Measurements from ENCODE around the gene FLRT1.

Gene FLRT1

GRCh38 chr11:64067230-64067993, 31.7 kb downstream of the FLRT1 start:
- H3K4me1 ChIP-seq = peaks cover 5% of the 10 kb centered on the region
- H3K36me3 ChIP-seq = no peaks in the 10 kb centered on the region
- no peaks in the 10 kb centered on the region for H3K27me3 ChIP-seq
- H3K4me3 ChIP-seq (ENCODE audit: low read depth, low read length) = peak overlapping the region; percentile 23
- DNase-seq = no peak
- no peaks in the 10 kb centered on the region for H3K9me3 ChIP-seq
- no peak for TF ChIP-seq CTCF (IDR thresholded peaks at IDR 0.05; ENCODE audit: low read depth, low read length)

GRCh38 chr11:64068705-64069400, 33.1 kb downstream of the FLRT1 start:
- Histone ChIP-seq H3K9me3 (no peaks in the 10 kb centered on the region), H3K4me1 (peaks cover 10% of the 10 kb centered on the region), H3K36me3 (no peaks in the 10 kb centered on the region), H3K27me3 (no peaks in the 10 kb centered on the region), H3K4me3 (ENCODE audit: low read depth, low read length) (no peak overlapping the region)
- no peak for DNase-seq
- no peak for TF ChIP-seq CTCF (IDR thresholded peaks at IDR 0.05; ENCODE audit: low read depth, low read length)

- no peaks in the 10 kb centered on the region for H3K27me3 ChIP-seq
- H3K4me1 ChIP-seq = peaks cover 10% of the 10 kb centered on the region
- no peaks in the 10 kb centered on the region for H3K36me3 ChIP-seq
- H3K4me3 ChIP-seq (ENCODE audit: low read depth, low read length) = no peak overlapping the region
- no peak for TF ChIP-seq CTCF (IDR thresholded peaks at IDR 0.05; ENCODE audit: low read depth, low read length)
- H3K9me3 ChIP-seq = no peaks in the 10 kb centered on the region
- DNase-seq = no peak
Observed at GRCh38 chr11:64069401-64070313, 33.9 kb downstream of the FLRT1 start.

GRCh38 chr11:64070314-64070681, 34.6 kb downstream of the FLRT1 start:
- Histone ChIP-seq H3K4me1 (peaks cover 10% of the 10 kb centered on the region), H3K36me3 (no peaks in the 10 kb centered on the region), H3K4me3 (ENCODE audit: low read depth, low read length) (no peak overlapping the region), H3K27me3 (no peaks in the 10 kb centered on the region), H3K9me3 (no peaks in the 10 kb centered on the region)
- DNase-seq = no peak
- no peak for TF ChIP-seq CTCF (IDR thresholded peaks at IDR 0.05; ENCODE audit: low read depth, low read length)

- no peak for TF ChIP-seq CTCF (IDR thresholded peaks at IDR 0.05; ENCODE audit: low read depth, low read length)
- H3K4me3 ChIP-seq (ENCODE audit: low read depth, low read length) = no peak overlapping the region
- no peaks in the 10 kb centered on the region for H3K9me3 ChIP-seq
- H3K36me3 ChIP-seq = no peaks in the 10 kb centered on the region
- H3K4me1 ChIP-seq = peaks cover 10% of the 10 kb centered on the region
- DNase-seq = no peak
- H3K27me3 ChIP-seq = no peaks in the 10 kb centered on the region
Observed at GRCh38 chr11:64071849-64072248, 36.1 kb downstream of the FLRT1 start.
